Peyer's patch (tissue), 4 donors: ENCODE measurements around the gene GPR108.

Source experiments
- CTCF ChIP-seq, 6 experiments: fragments of 450-650 bp in 4 of 6; fragments of 200-600 bp in 2 of 6; sonication (generic) in 1 of 6; IDR thresholded peaks; one replicate each; pipeline ENCODE4 v1.5.1; 2017 to 2019; ENCODE audit warnings: antibody characterized with exemption in 6 of 6, mild to moderate bottlenecking in 3 of 6, moderate library complexity in 1 of 6
- POLR2A ChIP-seq, 2 donors: fragments of 450-650 bp; IDR thresholded peaks; one replicate each; pipeline ENCODE4 v1.5.1; 2017; ENCODE audit warnings: antibody characterized with exemption in 2 of 2, mild to moderate bottlenecking in 2 of 2, moderate library complexity in 2 of 2

DNA sequence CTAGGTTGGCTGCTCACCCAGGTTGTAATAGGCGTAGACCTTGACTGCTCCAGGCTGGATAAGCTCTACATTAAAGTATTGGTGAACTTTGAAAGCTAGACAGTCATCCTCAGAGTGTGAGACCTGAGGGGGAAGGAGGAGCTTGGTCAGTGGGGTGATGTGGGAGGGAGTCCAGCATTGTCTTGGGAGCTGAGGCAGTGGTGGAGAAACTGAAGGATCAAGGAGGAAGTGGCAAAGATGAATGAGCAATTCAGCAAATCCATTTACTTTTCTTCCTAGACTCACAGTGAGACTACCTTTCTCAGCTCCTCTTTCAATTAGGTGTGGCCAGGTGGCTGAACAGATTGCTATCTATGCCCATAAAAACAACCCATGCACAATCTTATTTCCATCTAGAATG, 57.2 kb downstream of the GPR108 start:
- TF ChIP-seq POLR2A (IDR thresholded peaks at IDR 0.05) (no peak), CTCF (IDR thresholded peaks at IDR 0.05) (no peak)
